Neural cell (in vitro differentiated cells): ENCODE data around the gene KREMEN1. TPM values are rescaled to one million over a fixed set of nuclear protein-coding genes. Genes with fewer than 3 reads are reported as not detected.

Experiments used
- H2AFZ ChIP-seq: fragments of 200-600, 300-800 bp; sonication (generic), shearing (Covaris generic); 2 replicates; pipeline ENCODE4 v1.6.0; 2014; ENCODE audit warnings: low read depth, mild to moderate bottlenecking, antibody characterized with exemption, low read length, moderate library complexity
- H3F3A ChIP-seq: fragments of 200-600 bp; shearing (Covaris generic); 2 replicates; pipeline ENCODE4 v1.6.1; 2016; ENCODE audit warnings: mild to moderate bottlenecking, moderate library complexity, mixed read lengths, antibody characterized with exemption, low read length; ENCODE audit not compliant: insufficient read depth, poor library complexity, severe bottlenecking
- H3K27ac ChIP-seq: fragments of 200-600, 300-800 bp; sonication (generic), shearing (Covaris generic); 2 replicates; pipeline ENCODE4 v1.5.1; 2014; ENCODE audit warnings: mild to moderate bottlenecking, low read length, moderate library complexity
- H3K27me3 ChIP-seq: fragments of 300-800, 200-600 bp; sonication (generic), shearing (Covaris generic); 2 replicates; pipeline ENCODE4 v1.6.0; 2014; ENCODE audit warnings: mild to moderate bottlenecking, low read depth, low read length, moderate library complexity; ENCODE audit not compliant: insufficient read depth
- H3K36me3 ChIP-seq: fragments of 300-800, 200-600 bp; sonication (generic), shearing (Covaris generic); 2 replicates; pipeline ENCODE4 v1.5.1; 2014; ENCODE audit warnings: mild to moderate bottlenecking, antibody characterized with exemption, low read length, moderate library complexity; ENCODE audit not compliant: insufficient read depth
- H3K4me2 ChIP-seq: fragments of 300-800, 200-600 bp; sonication (generic), shearing (Covaris generic); 2 replicates; pipeline ENCODE4 v1.6.0; 2014; ENCODE audit warnings: mild to moderate bottlenecking, low read length
- H3K4me3 ChIP-seq: fragments of 300-800, 200-600 bp; sonication (generic), shearing (Covaris generic); 2 replicates; pipeline ENCODE4 v1.5.1; 2014; ENCODE audit warnings: mild to moderate bottlenecking, low read length, moderate library complexity
- H3K79me2 ChIP-seq: fragments of 200-600 bp; shearing (Covaris generic); replicated peaks from 2 replicates; pipeline ENCODE4 v1.6.0; 2014; ENCODE audit warnings: mild to moderate bottlenecking, low read length, moderate library complexity; ENCODE audit not compliant: insufficient read depth
- H3K9ac ChIP-seq: fragments of 300-800, 200-600 bp; sonication (generic), shearing (Covaris generic); 2 replicates; pipeline ENCODE4 v1.6.1; 2016; ENCODE audit warnings: mild to moderate bottlenecking, low read length, mixed read lengths
- H3K9me2 ChIP-seq: fragments of 200-600 bp; shearing (Covaris generic); 2 replicates; pipeline ENCODE4 v1.6.1; 2016; ENCODE audit warnings: mild to moderate bottlenecking, low read length, mixed read lengths; ENCODE audit not compliant: insufficient read depth
- H3K9me3 ChIP-seq: fragments of 200-600, 300-800 bp; sonication (generic), shearing (Covaris generic); 2 replicates; pipeline ENCODE4 v1.6.1; 2016; ENCODE audit warnings: mild to moderate bottlenecking, mixed run types, low read length, moderate library complexity, mixed read lengths
- H4K20me1 ChIP-seq: fragments of 200-600 bp; shearing (Covaris generic); 2 replicates; pipeline ENCODE4 v1.6.1; 2016; ENCODE audit warnings: mild to moderate bottlenecking, mixed run types; ENCODE audit not compliant: insufficient read depth
- CTCF ChIP-seq: fragments of 450-650 bp; IDR thresholded peaks from 2 replicates; pipeline ENCODE4 v1.5.1; 2014; ENCODE audit warnings: antibody characterized with exemption, mild to moderate bottlenecking, moderate library complexity; ENCODE audit not compliant: poor library complexity, severe bottlenecking
- EP300 ChIP-seq: fragments of 450-650 bp; conservative IDR thresholded peaks from 2 replicates; pipeline ENCODE4 v1.6.1; 2014; ENCODE audit warnings: antibody characterized with exemption, mild to moderate bottlenecking, moderate library complexity; ENCODE audit not compliant: poor library complexity, severe bottlenecking
- EZH2 ChIP-seq: fragments of 200-600, 300-800 bp; shearing (Covaris generic), sonication (generic); IDR thresholded peaks from 2 replicates; pipeline ENCODE4 v1.6.1; 2014; ENCODE audit warnings: antibody characterized with exemption, low read length, borderline replicate concordance, mild to moderate bottlenecking; ENCODE audit not compliant: insufficient read depth, poor library complexity, severe bottlenecking
- MXI1 ChIP-seq: fragments of 450-650 bp; conservative IDR thresholded peaks from 2 replicates; pipeline ENCODE4 v1.6.1; 2014; ENCODE audit warnings: antibody characterized with exemption, mild to moderate bottlenecking; ENCODE audit not compliant: poor library complexity, severe bottlenecking
- POLR2AphosphoS5 ChIP-seq: IDR thresholded peaks from 2 replicates; pipeline ENCODE4 v1.6.1; 2012
- RAD21 ChIP-seq: fragments of 450-650 bp; conservative IDR thresholded peaks from 2 replicates; pipeline ENCODE4 v1.6.1; 2014; ENCODE audit warnings: antibody characterized with exemption, mild to moderate bottlenecking, moderate library complexity
- REST ChIP-seq: IDR thresholded peaks from 2 replicates; pipeline ENCODE4 v1.6.1; 2012; ENCODE audit warnings: borderline replicate concordance
- SMC3 ChIP-seq: fragments of 450-650 bp; conservative IDR thresholded peaks from 2 replicates; pipeline ENCODE4 v1.6.1; 2014; ENCODE audit warnings: antibody characterized with exemption, mild to moderate bottlenecking, moderate library complexity; ENCODE audit not compliant: poor library complexity
- TAF1 ChIP-seq: IDR thresholded peaks from 2 replicates; pipeline ENCODE4 v1.6.1; 2012; ENCODE audit warnings: low read depth
- polyA plus RNA-seq: library from polyadenylated mRNA; depleted of rRNA; stranded (reverse); fragments of >200 nt; gene quantifications from 2 replicates; pipeline ENCODE4 v1.2.3, GENCODE V29; 2014

Gene KREMEN1
- polyA plus RNA-seq, 1 donor from 2014 or later, result 3.3 TPM

- Histone ChIP-seq H3K9me3 (no peaks in the 10 kb centered on the region), H3K27ac (no peak overlapping the region), H3F3A (no peaks in the 10 kb centered on the region), H3K36me3 (no peaks in the 10 kb centered on the region), H3K4me2 (no peak overlapping the region), H3K27me3 (no peaks in the 10 kb centered on the region), H2AFZ (no peak overlapping the region), H3K9me2 (no peaks in the 10 kb centered on the region), H3K9ac (no peak overlapping the region), H4K20me1 (no peaks in the 10 kb centered on the region), H3K79me2 (no peaks in the 10 kb centered on the region), H3K4me3 (no peak overlapping the region)
- TF ChIP-seq EZH2, result no peak
- no peak for TF ChIP-seq REST
- no peak for TF ChIP-seq CTCF
- TF ChIP-seq MXI1, result no peak
- TF ChIP-seq EP300, result no peak
- TF ChIP-seq SMC3, result no peak
- no peak for TF ChIP-seq POLR2AphosphoS5
- TF ChIP-seq TAF1, result no peak
These were observed 120.2 kb downstream of the KREMEN1 start for GRCh38 chr22:29193021-29193420.

GRCh38 chr22:29194184-29194583, 121.3 kb downstream of the KREMEN1 start:
- Histone ChIP-seq H3K79me2 (no peaks in the 10 kb centered on the region), H3K9me2 (no peaks in the 10 kb centered on the region), H3F3A (no peaks in the 10 kb centered on the region), H3K4me3 (no peak overlapping the region), H3K27ac (no peak overlapping the region), H4K20me1 (no peaks in the 10 kb centered on the region), H3K36me3 (no peaks in the 10 kb centered on the region), H3K27me3 (no peaks in the 10 kb centered on the region), H3K9me3 (no peaks in the 10 kb centered on the region), H2AFZ (no peak overlapping the region), H3K4me2 (no peak overlapping the region), H3K9ac (no peak overlapping the region)
- no peak for TF ChIP-seq POLR2AphosphoS5
- TF ChIP-seq SMC3, result no peak
- no peak for TF ChIP-seq CTCF
- no peak for TF ChIP-seq EP300
- no peak for TF ChIP-seq MXI1
- no peak for TF ChIP-seq RAD21
- no peak for TF ChIP-seq REST
- no peak for TF ChIP-seq TAF1
- no peak for TF ChIP-seq EZH2
